ENCODE measurements around the gene ATP5ME.

Gene ATP5ME

DNA sequence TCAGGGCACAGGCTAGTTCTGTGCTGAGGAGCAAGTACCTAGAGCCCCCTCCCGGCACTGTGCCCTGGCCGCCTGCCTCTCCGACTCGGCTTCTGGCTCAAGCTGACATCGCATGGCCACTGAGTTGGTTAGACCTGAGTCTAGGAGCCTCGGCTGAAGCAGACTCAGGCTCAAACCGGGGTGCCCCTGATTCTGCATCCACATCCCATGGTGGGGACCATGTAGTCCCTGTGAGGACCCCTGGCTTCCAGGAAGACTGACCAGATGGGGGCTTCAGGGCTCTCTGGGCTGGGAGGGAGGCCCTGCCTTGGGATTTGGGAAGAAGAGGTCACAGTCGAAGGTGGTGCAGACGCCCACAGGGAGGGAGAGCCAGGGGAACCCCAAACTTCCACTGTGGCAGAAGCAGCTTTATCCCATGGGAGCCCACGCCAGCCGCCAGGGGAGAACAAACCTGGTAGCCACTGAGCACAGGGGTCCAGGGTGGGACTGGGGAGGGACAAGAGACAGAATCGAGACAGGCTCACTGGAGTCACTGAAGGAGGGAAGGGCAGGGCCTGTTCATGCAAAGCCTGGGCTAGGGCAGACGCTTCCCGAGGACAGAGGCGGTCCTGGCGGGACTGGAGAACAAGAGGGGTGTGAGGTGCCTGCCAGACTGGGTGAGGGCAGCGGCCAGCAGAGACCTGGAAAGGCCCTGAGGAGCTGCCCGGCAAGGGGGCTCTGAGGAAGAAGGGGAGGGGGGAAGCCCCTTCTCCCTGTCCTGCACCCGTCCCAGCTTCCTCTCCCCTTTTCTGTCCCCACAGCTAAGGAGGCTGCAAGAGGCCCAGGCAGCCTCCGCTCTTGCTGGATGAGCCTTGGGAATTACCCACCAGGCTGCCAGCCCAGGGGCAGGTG lies 47.6 kb downstream of the ATP5ME start:
- Histone ChIP-seq H3K9me3 (ENCODE audit: severe bottlenecking) (no peaks in the 10 kb centered on the region), H3K4me3 (ENCODE audit: severe bottlenecking) (no peak overlapping the region), H3K36me3 (ENCODE audit: low read depth) (no peaks in the 10 kb centered on the region), H3K4me1 (ENCODE audit: insufficient read depth, poor library complexity, severe bottlenecking) (no peaks in the 10 kb centered on the region), H3K27me3 (ENCODE audit: insufficient read depth, poor library complexity, severe bottlenecking) (no peaks in the 10 kb centered on the region), H3K27ac (ENCODE audit: poor library complexity, severe bottlenecking) (no peak overlapping the region)
- TF ChIP-seq, protein P1, sequence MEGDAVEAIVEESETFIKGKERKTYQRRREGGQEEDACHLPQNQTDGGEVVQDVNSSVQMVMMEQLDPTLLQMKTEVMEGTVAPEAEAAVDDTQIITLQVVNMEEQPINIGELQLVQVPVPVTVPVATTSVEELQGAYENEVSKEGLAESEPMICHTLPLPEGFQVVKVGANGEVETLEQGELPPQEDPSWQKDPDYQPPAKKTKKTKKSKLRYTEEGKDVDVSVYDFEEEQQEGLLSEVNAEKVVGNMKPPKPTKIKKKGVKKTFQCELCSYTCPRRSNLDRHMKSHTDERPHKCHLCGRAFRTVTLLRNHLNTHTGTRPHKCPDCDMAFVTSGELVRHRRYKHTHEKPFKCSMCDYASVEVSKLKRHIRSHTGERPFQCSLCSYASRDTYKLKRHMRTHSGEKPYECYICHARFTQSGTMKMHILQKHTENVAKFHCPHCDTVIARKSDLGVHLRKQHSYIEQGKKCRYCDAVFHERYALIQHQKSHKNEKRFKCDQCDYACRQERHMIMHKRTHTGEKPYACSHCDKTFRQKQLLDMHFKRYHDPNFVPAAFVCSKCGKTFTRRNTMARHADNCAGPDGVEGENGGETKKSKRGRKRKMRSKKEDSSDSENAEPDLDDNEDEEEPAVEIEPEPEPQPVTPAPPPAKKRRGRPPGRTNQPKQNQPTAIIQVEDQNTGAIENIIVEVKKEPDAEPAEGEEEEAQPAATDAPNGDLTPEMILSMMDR (IDR thresholded peaks at IDR 0.05; ENCODE audit: poor library complexity, severe bottlenecking): no peak
- DNase-seq (ENCODE audit: low spot score): peak; percentile 52
- ATAC-seq (ENCODE audit: low read depth): no peak; the same call in 2 of the 3 replicates

- Histone ChIP-seq H3K4me1 (ENCODE audit: insufficient read depth, poor library complexity, severe bottlenecking) (no peaks in the 10 kb centered on the region), H3K4me3 (ENCODE audit: severe bottlenecking) (no peak overlapping the region), H3K27me3 (ENCODE audit: insufficient read depth, poor library complexity, severe bottlenecking) (no peaks in the 10 kb centered on the region), H3K9me3 (ENCODE audit: severe bottlenecking) (no peaks in the 10 kb centered on the region), H3K27ac (ENCODE audit: poor library complexity, severe bottlenecking) (no peak overlapping the region), H3K36me3 (ENCODE audit: low read depth) (no peaks in the 10 kb centered on the region)
- DNase-seq (ENCODE audit: low spot score) (peak; percentile 47), ATAC-seq (ENCODE audit: low read depth) (no peak)
- TF ChIP-seq, protein P1 (IDR thresholded peaks at IDR 0.05; ENCODE audit: poor library complexity, severe bottlenecking): no peak
Observed at GRCh38 chr4:625631-626161, 48.4 kb downstream of the ATP5ME start.

- Histone ChIP-seq H3K4me3 (ENCODE audit: severe bottlenecking) (no peak within 1 kb of the TSS), H3K27ac (ENCODE audit: poor library complexity, severe bottlenecking) (no peak within 1 kb of the TSS), H3K27me3 (ENCODE audit: insufficient read depth, poor library complexity, severe bottlenecking) (no peaks in the 10 kb centered on the region), H3K4me1 (ENCODE audit: insufficient read depth, poor library complexity, severe bottlenecking) (no peaks in the 10 kb centered on the region), H3K9me3 (ENCODE audit: severe bottlenecking) (no peaks in the 10 kb centered on the region), H3K36me3 (ENCODE audit: low read depth) (no peaks in the 10 kb centered on the region)
- no peak for ATAC-seq (ENCODE audit: low read depth)
- TF ChIP-seq, protein P1 (IDR thresholded peaks at IDR 0.05; ENCODE audit: poor library complexity, severe bottlenecking): no peak
- DNase-seq (ENCODE audit: low spot score): peak; percentile 41
Observed at GRCh38 chr4:624705-625590, 49.1 kb downstream of the ATP5ME start, which contains the start of gene PDE6B. Gene PDE6B (plus strand): TSS chr4:625573. CDS start chr4:625627, 54 bp downstream.

- Histone ChIP-seq H3K27me3 (ENCODE audit: insufficient read depth, poor library complexity, severe bottlenecking) (no peaks in the 10 kb centered on the region), H3K4me3 (ENCODE audit: severe bottlenecking) (no peak overlapping the region), H3K27ac (ENCODE audit: poor library complexity, severe bottlenecking) (no peak overlapping the region), H3K4me1 (ENCODE audit: insufficient read depth, poor library complexity, severe bottlenecking) (no peaks in the 10 kb centered on the region), H3K36me3 (ENCODE audit: low read depth) (no peaks in the 10 kb centered on the region), H3K9me3 (ENCODE audit: severe bottlenecking) (no peaks in the 10 kb centered on the region)
- DNase-seq (ENCODE audit: low spot score) (no peak), ATAC-seq (ENCODE audit: low read depth) (no peak)
- TF ChIP-seq, protein P1 (IDR thresholded peaks at IDR 0.05; ENCODE audit: poor library complexity, severe bottlenecking): no peak
Observed at GRCh38 chr4:623914-624566, 50.0 kb downstream of the ATP5ME start.

All from RWPE2 (cell line).